Trophoblast cell (in vitro differentiated cells and primary cell): Measurements from ENCODE around the gene CNST.

Experiments
- DNase-seq, 2 donors: peaks; one replicate each; pipeline ENCODE4 v3.0.0-alpha.2; 2016
- H2AFZ ChIP-seq: 2 replicates; pipeline ENCODE4 v1.6.1; 2013; ENCODE audit warnings: low read length, moderate library complexity, mild to moderate bottlenecking; ENCODE audit not compliant: insufficient read depth, poor library complexity
- H2AK5ac ChIP-seq: 2 replicates; pipeline ENCODE4 v1.6.1; 2013; ENCODE audit warnings: mild to moderate bottlenecking, low read length
- H2BK120ac ChIP-seq: 2 replicates; pipeline ENCODE4 v1.6.1; 2013; ENCODE audit warnings: low read length, mild to moderate bottlenecking, moderate library complexity; ENCODE audit not compliant: insufficient read depth, poor library complexity
- H2BK12ac ChIP-seq: 2 replicates; pipeline ENCODE4 v1.6.1; 2013; ENCODE audit warnings: mild to moderate bottlenecking, low read length, moderate library complexity
- H2BK5ac ChIP-seq: 2 replicates; pipeline ENCODE4 v1.6.1; 2013; ENCODE audit warnings: low read length, low read depth, moderate library complexity, mild to moderate bottlenecking; ENCODE audit not compliant: poor library complexity
- H3K14ac ChIP-seq: 2 replicates; pipeline ENCODE4 v1.6.1; 2013; ENCODE audit warnings: mild to moderate bottlenecking, low read length
- H3K18ac ChIP-seq: 2 replicates; pipeline ENCODE4 v1.6.1; 2013; ENCODE audit warnings: mild to moderate bottlenecking, low read length
- H3K23ac ChIP-seq: 2 replicates; pipeline ENCODE4 v1.6.1; 2013; ENCODE audit warnings: low read length
- H3K27ac ChIP-seq: 2 replicates; pipeline ENCODE4 v1.5.1; 2013; ENCODE audit warnings: low read depth, mild to moderate bottlenecking, inconsistent platforms, low read length, moderate library complexity
- H3K27me3 ChIP-seq: 2 replicates; pipeline ENCODE4 v1.6.1; 2013; ENCODE audit warnings: inconsistent platforms, mild to moderate bottlenecking, low read length, moderate library complexity; ENCODE audit not compliant: insufficient read depth
- H3K36me3 ChIP-seq, 2 experiments: 1 replicate in 1 of 2; 2 replicates in 1 of 2; pipeline ENCODE4 v1.6.1; 2013; ENCODE audit warnings: low read length in 2 of 2, mild to moderate bottlenecking in 2 of 2, moderate library complexity in 1 of 2; ENCODE audit not compliant: insufficient read depth in 2 of 2, control insufficient read depth in 1 of 2
- H3K4ac ChIP-seq: 2 replicates; pipeline ENCODE4 v1.6.1; 2013; ENCODE audit warnings: low read depth, mild to moderate bottlenecking, low read length, moderate library complexity
- H3K4me1 ChIP-seq, 2 experiments: 1 replicate in 1 of 2; 2 replicates in 1 of 2; pipeline ENCODE4 v1.6.1; 2013; ENCODE audit warnings: low read length in 2 of 2, mild to moderate bottlenecking in 2 of 2, moderate library complexity in 1 of 2; ENCODE audit not compliant: insufficient read depth in 2 of 2, control insufficient read depth in 1 of 2
- H3K4me2 ChIP-seq: 2 replicates; pipeline ENCODE4 v1.6.1; 2013; ENCODE audit warnings: inconsistent platforms, mild to moderate bottlenecking, low read length, moderate library complexity
- H3K4me3 ChIP-seq: 2 replicates; pipeline ENCODE4 v1.5.1; 2013; ENCODE audit warnings: mild to moderate bottlenecking, low read depth, low read length, inconsistent platforms
- H3K79me1 ChIP-seq: one replicate; pipeline ENCODE4 v1.6.1; 2013; ENCODE audit warnings: low read length
- H3K79me2 ChIP-seq: 2 replicates; pipeline ENCODE4 v1.6.1; 2013; ENCODE audit warnings: low read length, mild to moderate bottlenecking; ENCODE audit not compliant: control insufficient read depth, insufficient read depth, poor library complexity
- H3K9ac ChIP-seq: 2 replicates; pipeline ENCODE4 v1.6.1; 2013; ENCODE audit warnings: mild to moderate bottlenecking, low read length
- H3K9me3 ChIP-seq: 2 replicates; pipeline ENCODE4 v1.6.1; 2013; ENCODE audit warnings: low read depth, mild to moderate bottlenecking, control low read depth, inconsistent platforms, low read length; ENCODE audit not compliant: insufficient read depth
- H4K12ac ChIP-seq: 2 replicates; pipeline ENCODE4 v1.6.1; 2013; ENCODE audit warnings: low read depth, mild to moderate bottlenecking, low read length, moderate library complexity
- H4K8ac ChIP-seq: 2 replicates; pipeline ENCODE4 v1.6.1; 2013; ENCODE audit warnings: low read depth, mild to moderate bottlenecking, low read length, moderate library complexity
- H4K91ac ChIP-seq: one replicate; pipeline ENCODE4 v1.6.1; 2013; ENCODE audit warnings: low read depth, mild to moderate bottlenecking, low read length, moderate library complexity
- WGBS: extraction: QIAGEN DNeasy Blood & Tissue Kit; methylation state at CpG from one replicate; pipeline ENCODE4 v1.1.7; 2013; ENCODE audit warnings: missing lambda C conversion rate; ENCODE audit not compliant: insufficient read length, insufficient coverage; ENCODE audit errors: extremely low coverage; 5-methylcytosine and 5-hydroxymethylcytosine counted together

CNST gene

DNA sequence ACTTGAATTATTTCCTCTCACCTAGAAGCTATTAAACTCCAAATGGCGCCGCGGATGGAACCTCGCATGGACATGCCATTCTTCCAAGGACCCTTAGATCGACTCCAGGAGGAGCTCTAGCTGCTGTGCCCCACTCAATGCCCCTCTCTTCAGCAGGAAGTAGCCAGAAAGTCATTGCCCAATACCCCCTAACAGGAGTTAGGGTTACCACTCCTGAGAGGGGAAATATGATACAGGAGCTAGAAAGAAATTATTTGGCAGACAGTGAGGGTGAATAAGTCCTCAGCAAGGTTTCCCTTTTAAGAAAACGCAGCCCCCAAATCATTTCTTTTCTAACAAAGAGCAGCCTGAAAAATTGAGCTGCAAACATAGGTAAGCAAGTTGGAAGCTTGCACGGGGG lies 28.8 kb upstream of the CNST start:
- no peak overlapping the region for H2BK120ac ChIP-seq
- WGBS, result no CpG with 5 or more reads among the region's 7 CpGs

DNA sequence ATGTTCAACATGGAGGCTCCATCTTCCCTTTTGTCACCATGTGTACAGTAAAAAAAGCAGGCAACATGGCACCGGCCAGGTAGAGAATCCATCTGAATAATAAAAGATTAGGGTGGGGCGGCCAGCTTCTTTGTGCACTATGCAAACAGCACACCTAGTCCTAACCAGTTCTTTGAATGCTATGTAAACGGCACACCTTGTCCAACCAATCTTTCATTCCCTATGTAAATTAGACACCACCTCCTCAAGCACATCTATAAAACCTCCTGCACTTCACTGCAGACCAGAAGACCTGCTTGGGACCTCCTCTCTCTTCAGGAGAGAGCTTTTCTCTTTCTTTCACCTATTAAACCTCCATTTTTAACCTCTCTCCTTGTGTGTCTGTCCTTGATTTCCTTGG lies 28.4 kb upstream of the CNST start:
- H2AK5ac ChIP-seq, result no peak overlapping the region
- no peaks in the 10 kb centered on the region for H3K79me1 ChIP-seq
- H3K23ac ChIP-seq, result no peak overlapping the region
- DNase-seq, result no peak
- H3K27me3 ChIP-seq, result no peaks in the 10 kb centered on the region
- H3K4me3 ChIP-seq, result no peak overlapping the region
- peaks cover 3% of the 10 kb centered on the region in 2 experiments for H3K36me3 ChIP-seq
- no peak overlapping the region for H4K91ac ChIP-seq
- H3K18ac ChIP-seq, result no peak overlapping the region
- no peaks in the 10 kb centered on the region for H3K9me3 ChIP-seq
- no peak overlapping the region for H4K12ac ChIP-seq
- no peaks in the 10 kb centered on the region for H3K4me1 ChIP-seq
- no peak overlapping the region for H3K14ac ChIP-seq
- no CpG with 5 or more reads among the region's 3 CpGs for WGBS
- no peak overlapping the region for H2BK120ac ChIP-seq
- H3K79me2 ChIP-seq, result no peaks in the 10 kb centered on the region
- H3K9ac ChIP-seq, result no peak overlapping the region
- H4K8ac ChIP-seq, result no peak overlapping the region
- H2AFZ ChIP-seq, result no peak overlapping the region
- no peak overlapping the region for H3K4ac ChIP-seq
- no peak overlapping the region for H2BK5ac ChIP-seq
- no peak overlapping the region for H3K27ac ChIP-seq
- no peak overlapping the region for H3K4me2 ChIP-seq
- H2BK12ac ChIP-seq, result no peak overlapping the region

More for the DNA sequence above, 28.8 kb upstream of the CNST start:
- no peak overlapping the region for H2BK12ac ChIP-seq
- H2AFZ ChIP-seq, result no peak overlapping the region
- H3K9ac ChIP-seq, result no peak overlapping the region
- no peak overlapping the region for H4K8ac ChIP-seq
- no peaks in the 10 kb centered on the region for H3K9me3 ChIP-seq
- no peaks in the 10 kb centered on the region for H3K27me3 ChIP-seq
- no peak overlapping the region for H3K4me2 ChIP-seq
- H3K4me3 ChIP-seq, result no peak overlapping the region
- no peak for DNase-seq
- H3K27ac ChIP-seq, result no peak overlapping the region
- H3K36me3 ChIP-seq, result peaks cover 2% of the 10 kb centered on the region in 2 experiments
- no peak overlapping the region for H4K12ac ChIP-seq
- no peak overlapping the region for H2AK5ac ChIP-seq
- no peaks in the 10 kb centered on the region for H3K79me2 ChIP-seq
- no peak overlapping the region for H3K14ac ChIP-seq
- no peak overlapping the region for H2BK5ac ChIP-seq
- H3K4me1 ChIP-seq, result no peaks in the 10 kb centered on the region
- H3K4ac ChIP-seq, result no peak overlapping the region
- H3K23ac ChIP-seq, result no peak overlapping the region
- H3K18ac ChIP-seq, result no peak overlapping the region
- no peaks in the 10 kb centered on the region for H3K79me1 ChIP-seq
- H4K91ac ChIP-seq, result no peak overlapping the region

GRCh38 chr1:246540738-246541491 lies 25.3 kb upstream of the CNST start:
- H3K4me2 ChIP-seq, result no peak overlapping the region
- H3K79me1 ChIP-seq, result no peaks in the 10 kb centered on the region
- no peak overlapping the region for H2BK5ac ChIP-seq
- no peak overlapping the region for H3K4me3 ChIP-seq
- no peak overlapping the region for H3K14ac ChIP-seq
- H4K91ac ChIP-seq, result no peak overlapping the region
- H3K9me3 ChIP-seq, result no peaks in the 10 kb centered on the region
- H4K8ac ChIP-seq, result no peak overlapping the region
- WGBS, result no CpG with 5 or more reads among the region's 7 CpGs
- H3K36me3 ChIP-seq, result peaks cover 14 to 15% of the 10 kb centered on the region in 2 experiments
- no peak overlapping the region for H4K12ac ChIP-seq
- no peaks in the 10 kb centered on the region for H3K4me1 ChIP-seq
- no peak overlapping the region for H3K18ac ChIP-seq
- H3K79me2 ChIP-seq, result no peaks in the 10 kb centered on the region
- no peak overlapping the region for H2BK120ac ChIP-seq
- H3K4ac ChIP-seq, result no peak overlapping the region
- no peak overlapping the region for H3K9ac ChIP-seq
- no peak overlapping the region for H3K27ac ChIP-seq
- H2BK12ac ChIP-seq, result no peak overlapping the region
- no peaks in the 10 kb centered on the region for H3K27me3 ChIP-seq
- no peak overlapping the region for H2AFZ ChIP-seq
- H3K23ac ChIP-seq, result no peak overlapping the region
- DNase-seq, result no peak
- no peak overlapping the region for H2AK5ac ChIP-seq

DNA sequence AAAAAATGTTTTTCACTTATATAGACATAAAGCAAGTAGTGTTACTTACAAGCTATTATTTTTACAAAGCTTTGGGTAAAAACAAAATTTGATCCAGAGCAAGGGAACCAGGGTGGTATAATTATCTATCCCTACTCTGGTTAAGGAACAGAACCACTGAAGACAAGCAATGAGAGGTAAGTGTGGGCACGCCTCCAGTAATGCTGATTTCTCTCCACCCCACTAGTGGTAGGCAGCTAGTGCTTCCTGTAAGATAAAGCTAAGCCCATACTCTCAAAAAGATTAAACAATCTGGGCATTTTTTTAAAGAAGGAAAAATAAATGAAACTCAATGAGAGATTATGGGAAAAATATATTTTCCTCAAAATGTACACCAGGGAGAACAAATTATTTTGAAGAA lies 22.3 kb upstream of the CNST start:
- WGBS, result no CpG with 5 or more reads among the region's 1 CpG
- Histone ChIP-seq H3K23ac (no peak overlapping the region), H2BK120ac (no peak overlapping the region), H3K4me2 (no peak overlapping the region), H3K27me3 (no peaks in the 10 kb centered on the region), H2AK5ac (no peak overlapping the region), H3K4me1 (no peaks in the 10 kb centered on the region), H4K8ac (no peak overlapping the region), H4K91ac (no peak overlapping the region), H3K79me1 (no peaks in the 10 kb centered on the region), H2AFZ (no peak overlapping the region), H2BK5ac (no peak overlapping the region), H3K79me2 (no peaks in the 10 kb centered on the region), H2BK12ac (no peak overlapping the region), H3K4ac (no peak overlapping the region), H4K12ac (no peak overlapping the region), H3K36me3 (peaks cover 18 to 22% of the 10 kb centered on the region in 2 experiments), H3K9me3 (no peaks in the 10 kb centered on the region), H3K27ac (no peak overlapping the region), H3K9ac (no peak overlapping the region), H3K14ac (no peak overlapping the region), H3K4me3 (no peak overlapping the region), H3K18ac (no peak overlapping the region)
- DNase-seq, result no peak
